ENCODE data around the gene FBXL19. TPM values are rescaled to one million over a fixed set of nuclear protein-coding genes. Genes with fewer than 3 reads are reported as not detected.

FBXL19 gene
- total and polyA plus RNA-seq, 2 of the 8 experiments (the other 6 are each of a cell fraction or from before 2014, with no cell fraction given), result 47.2 to 72.2 TPM

- FAIRE-seq (no peak), DNase-seq (ENCODE audit: low read depth in 1 of 2, low spot score in 2 of 2) (no peak)
- Histone ChIP-seq H3K18ac (ENCODE audit: extremely low read depth, low read length) (no peak overlapping the region), H2BK12ac (ENCODE audit: low read depth, low read length) (no peak overlapping the region), H3K9ac (replicated peaks in 1 of 4; ENCODE audit: extremely low read depth in 1 of 4, low read depth in 3 of 4, low read length in 3 of 4) (no peak overlapping the region), H3K4me3 (ENCODE audit: extremely low read depth in 1 of 4, insufficient read depth in 2 of 4, low read depth in 3 of 4, low read length in 4 of 4) (no peak overlapping the region), H4K20me1 (replicated peaks in 1 of 2; ENCODE audit: control insufficient read depth in 1 of 2, insufficient read depth in 2 of 2, low read length in 2 of 2) (peaks cover 5 to 6% of the 10 kb centered on the region in 2 experiments), H4K8ac (ENCODE audit: extremely low read depth, insufficient read depth, low read length) (no peak overlapping the region), H2BK20ac (ENCODE audit: low read length) (no peak overlapping the region), H3K23me2 (ENCODE audit: low read depth, low read length) (no peaks in the 10 kb centered on the region), H4K5ac (ENCODE audit: insufficient read length, low read depth, low read length) (no peak overlapping the region), H3K4me1 (replicated peaks in 1 of 4; ENCODE audit: control insufficient read depth in 3 of 4, insufficient read depth in 4 of 4, low read length in 3 of 4) (no peaks in the 10 kb centered on the region), H3K79me2 (ENCODE audit: control insufficient read depth in 1 of 2, insufficient read depth in 2 of 2, low read length in 2 of 2) (no peaks in the 10 kb centered on the region), H3K79me1 (ENCODE audit: low read depth, low read length) (peaks cover 4% of the 10 kb centered on the region; the same call in 1 of the 2 replicates), H4K91ac (replicated peaks; ENCODE audit: insufficient read length, low read length) (no peak overlapping the region), H2BK15ac (ENCODE audit: low read length) (no peak overlapping the region), H3K4ac (replicated peaks; ENCODE audit: insufficient read length, low read depth, low read length) (no peak overlapping the region), H3K36me3 (ENCODE audit: control insufficient read depth in 2 of 4, insufficient read depth in 4 of 4, low read length in 3 of 4) (peaks cover 0 to 5% (median 0%) of the 10 kb centered on the region in 4 experiments; a peak in 3 of 8 replicates), H2BK120ac (replicated peaks; ENCODE audit: low read depth, low read length) (no peak overlapping the region), H3K23ac (ENCODE audit: insufficient read length) (no peak overlapping the region), H2AFZ (ENCODE audit: low read length) (no peak overlapping the region), H3K9me3 (ENCODE audit: insufficient read depth in 2 of 2, low read depth in 1 of 2, low read length in 1 of 2) (no peaks in the 10 kb centered on the region), H3K27me3 (replicated peaks in 1 of 4; ENCODE audit: control insufficient read depth in 3 of 4, extremely low read depth in 1 of 4, insufficient read depth in 3 of 4, low read length in 3 of 4) (no peaks in the 10 kb centered on the region), H2AK5ac (ENCODE audit: low read depth, low read length) (no peak overlapping the region), H3K4me2 (ENCODE audit: insufficient read depth in 1 of 2, low read depth in 2 of 2, low read length in 2 of 2) (no peak overlapping the region), H3K14ac (ENCODE audit: insufficient read length) (no peak overlapping the region), H2BK5ac (ENCODE audit: low read depth, low read length) (no peak overlapping the region), H3K27ac (ENCODE audit: low read depth, low read length) (no peak overlapping the region), H3K56ac (replicated peaks; ENCODE audit: insufficient read length, low read depth, low read length) (no peak overlapping the region)
- CTCF ChIA-PET (ENCODE audit: partially characterized antibody), result no interaction called here
- WGBS, 2 experiments (ENCODE audit: extremely low coverage in 1 of 2, insufficient coverage in 1 of 2, insufficient read length in 1 of 2, insufficient replicate concordance in 2 of 2, low coverage in 1 of 2, low lambda C conversion rate in 2 of 2, missing lambda C conversion rate in 1 of 2), result 94% methylated on average over 9 of the region's 9 CpGs; no CpG with 5 or more reads in 1 of the 2 experiments
- POLR2A ChIA-PET (ENCODE audit: partially characterized antibody), result interaction anchor here (1.1 to 4.3 kb wide), 3 partner anchors 8 to 37 kb away, joined by 3 to 40 read pairs (median 4); no protein-coding TSS in a partner anchor
- no peak for TF ChIP-seq RBBP5 (IDR thresholded peaks at IDR 0.05; ENCODE audit: borderline replicate concordance, low read depth, low read length)
- TF ChIP-seq CHD1 (IDR thresholded peaks at IDR 0.05; ENCODE audit: low read depth, low read length), result no peak
- no peak for TF ChIP-seq ATF3 (IDR thresholded peaks at IDR 0.05; ENCODE audit: insufficient read depth, low read depth, low read length)
- TF ChIP-seq POU5F1 (IDR thresholded peaks at IDR 0.05; ENCODE audit: low read depth, low read length), result no peak
- no peak for TF ChIP-seq SUZ12 (IDR thresholded peaks at IDR 0.05; ENCODE audit: low read length)
- TF ChIP-seq CREB1 (IDR thresholded peaks at IDR 0.05), result no peak
- no peak for TF ChIP-seq EP300 (IDR thresholded peaks at IDR 0.05; ENCODE audit: borderline replicate concordance in 1 of 2, low read depth in 2 of 2, low read length in 2 of 2)
- TF ChIP-seq SRF (IDR thresholded peaks at IDR 0.05; ENCODE audit: low read depth, low read length), result no peak
- TF ChIP-seq USF2 (IDR thresholded peaks at IDR 0.05; ENCODE audit: low read length), result no peak
Measured at GRCh38 chr16:30885196-30885595, 38.2 kb upstream of the FBXL19 start.
